ENCODE data around the gene CEMIP. TPM values are rescaled to one million over a fixed set of nuclear protein-coding genes. Genes with fewer than 3 reads are reported as not detected.
"Not testable (repeated sequence)": the region's sequence is repeated elsewhere in the genome, so short reads cannot be mapped to it uniquely, and the experiment has no call there.

CEMIP gene
- polyA plus RNA-seq, 3 donors, result not detected

DNA sequence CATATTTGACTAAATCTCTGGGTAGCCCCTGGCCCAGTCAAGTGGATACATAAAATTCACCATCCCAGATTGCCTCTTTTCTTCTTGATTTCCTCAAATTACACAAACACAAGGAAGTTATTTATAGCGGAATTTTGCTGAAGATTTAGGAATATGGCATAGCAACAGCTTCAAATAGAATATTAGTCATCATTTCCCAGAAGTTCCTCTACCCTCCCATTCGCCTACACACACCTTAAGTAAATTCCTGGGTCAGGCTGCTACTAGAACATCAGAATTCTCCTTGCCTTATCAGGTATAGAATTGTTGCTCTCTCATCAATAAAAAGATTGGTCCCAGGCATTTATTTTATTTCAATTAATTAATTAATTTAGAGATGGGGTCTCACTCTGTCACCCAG lies 178.8 kb downstream of the CEMIP start:
- WGBS (ENCODE audit: insufficient coverage), result no CpG with 5 or more reads among the region's 2 CpGs

DNA sequence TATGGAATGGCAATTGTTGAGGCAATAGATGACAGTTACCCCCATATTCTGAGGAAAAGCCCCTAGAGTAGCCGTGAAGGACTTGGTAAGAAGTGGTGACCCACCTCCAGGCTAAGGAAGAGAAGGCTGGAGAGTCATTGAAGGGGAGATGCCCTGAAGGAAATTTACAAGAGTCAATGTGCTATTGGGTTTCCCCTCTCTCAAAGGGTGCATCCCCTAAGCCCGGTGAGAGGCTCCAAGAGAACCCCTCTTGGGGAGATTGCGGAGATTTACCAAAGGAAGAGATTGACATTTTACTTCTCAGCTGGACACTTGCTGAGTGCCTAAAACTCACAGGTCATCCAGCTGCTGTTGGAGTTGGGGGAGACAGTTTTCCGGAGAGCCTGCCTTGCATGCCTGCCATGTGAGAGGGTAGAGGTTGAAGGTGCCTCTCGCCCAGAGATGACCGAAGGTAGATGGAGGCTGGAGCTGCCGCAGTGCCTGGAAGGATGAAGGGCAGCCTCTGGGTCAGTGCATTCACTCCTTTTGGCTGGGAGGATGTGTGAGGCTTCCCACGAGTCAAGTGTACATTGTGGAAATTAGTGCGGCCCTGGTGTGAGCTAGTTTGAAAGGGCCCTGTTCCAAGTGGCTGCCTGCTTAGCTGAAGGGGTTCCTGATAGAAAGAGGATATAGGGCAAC lies 179.8 kb downstream of the CEMIP start:
- Histone ChIP-seq H2AFZ (ENCODE audit: insufficient read depth, low read depth, low read length, poor library complexity, severe bottlenecking) (no peak overlapping the region), H3K27me3 (ENCODE audit: control insufficient read depth in 2 of 2, insufficient read depth in 2 of 2, low read length in 2 of 2) (no peaks in the 10 kb centered on the region), H3K36me3 (replicated peaks in 1 of 2; ENCODE audit: control insufficient read depth in 1 of 2, insufficient read depth in 2 of 2, low read length in 2 of 2) (peaks cover 18 to 19% of the 10 kb centered on the region in 2 donors), H3K27ac (ENCODE audit: low read depth in 1 of 2, low read length in 2 of 2) (no peak overlapping the region), H3K4me2 (replicated peaks; ENCODE audit: extremely low read depth, low read length, poor library complexity, severe bottlenecking) (no peak overlapping the region), H3K79me2 (ENCODE audit: insufficient read depth, low read length) (no peaks in the 10 kb centered on the region), H3K4me1 (ENCODE audit: control insufficient read depth in 1 of 2, insufficient read depth in 2 of 2, low read length in 2 of 2) (peaks cover 17% of the 10 kb centered on the region in 2 donors), H3K4me3 (replicated peaks in 1 of 3; ENCODE audit: low read depth in 2 of 3, low read length in 3 of 3) (no peak overlapping the region), H3K9ac (ENCODE audit: insufficient read depth, low read length, poor library complexity, severe bottlenecking) (no peak overlapping the region), H3K9me3 (replicated peaks in 1 of 2; ENCODE audit: control insufficient read depth in 1 of 2, insufficient read depth in 1 of 2, low read length in 2 of 2) (no peaks in the 10 kb centered on the region), H4K20me1 (ENCODE audit: insufficient read depth, low read length) (no peaks in the 10 kb centered on the region)
- intact Hi-C loops (cut with micrococcal nuclease), result no loop called here
- DNase-seq, result no peak
- H3K27me3 Mint-ChIP-seq (ENCODE audit: low read depth in 3 of 3), result peaks cover 1 to 3% (median 2%) of the 10 kb centered on the region in 3 donors
- 98% methylated on average over 8 of the region's 9 CpGs for WGBS (ENCODE audit: insufficient coverage)
- H3K27ac Mint-ChIP-seq, result peak overlapping the region in 2 of 7 donors; percentile 13 to 75
- H3K9me3 Mint-ChIP-seq, result peaks cover 0 to 2% (median 0%) of the 10 kb centered on the region in 7 donors
- peaks cover 32% of the 10 kb centered on the region for H3K4me1 Mint-ChIP-seq
- H3K4me3 Mint-ChIP-seq, result no peak overlapping the region
- peaks cover 35 to 47% of the 10 kb centered on the region in 2 donors for H3K36me3 Mint-ChIP-seq
- TF ChIP-seq, protein P1, sequence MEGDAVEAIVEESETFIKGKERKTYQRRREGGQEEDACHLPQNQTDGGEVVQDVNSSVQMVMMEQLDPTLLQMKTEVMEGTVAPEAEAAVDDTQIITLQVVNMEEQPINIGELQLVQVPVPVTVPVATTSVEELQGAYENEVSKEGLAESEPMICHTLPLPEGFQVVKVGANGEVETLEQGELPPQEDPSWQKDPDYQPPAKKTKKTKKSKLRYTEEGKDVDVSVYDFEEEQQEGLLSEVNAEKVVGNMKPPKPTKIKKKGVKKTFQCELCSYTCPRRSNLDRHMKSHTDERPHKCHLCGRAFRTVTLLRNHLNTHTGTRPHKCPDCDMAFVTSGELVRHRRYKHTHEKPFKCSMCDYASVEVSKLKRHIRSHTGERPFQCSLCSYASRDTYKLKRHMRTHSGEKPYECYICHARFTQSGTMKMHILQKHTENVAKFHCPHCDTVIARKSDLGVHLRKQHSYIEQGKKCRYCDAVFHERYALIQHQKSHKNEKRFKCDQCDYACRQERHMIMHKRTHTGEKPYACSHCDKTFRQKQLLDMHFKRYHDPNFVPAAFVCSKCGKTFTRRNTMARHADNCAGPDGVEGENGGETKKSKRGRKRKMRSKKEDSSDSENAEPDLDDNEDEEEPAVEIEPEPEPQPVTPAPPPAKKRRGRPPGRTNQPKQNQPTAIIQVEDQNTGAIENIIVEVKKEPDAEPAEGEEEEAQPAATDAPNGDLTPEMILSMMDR (IDR thresholded peaks at IDR 0.05), result no peak

More for the DNA sequence above, 178.8 kb downstream of the CEMIP start:
- no peak overlapping the region for H3K4me3 Mint-ChIP-seq
- DNase-seq, result no peak
- Histone ChIP-seq H3K27me3 (ENCODE audit: control insufficient read depth in 2 of 2, insufficient read depth in 2 of 2, low read length in 2 of 2) (no peaks in the 10 kb centered on the region), H3K4me1 (ENCODE audit: control insufficient read depth in 1 of 2, insufficient read depth in 2 of 2, low read length in 2 of 2) (peaks cover 17% of the 10 kb centered on the region in 2 donors), H3K27ac (ENCODE audit: low read depth in 1 of 2, low read length in 2 of 2) (no peak overlapping the region), H4K20me1 (ENCODE audit: insufficient read depth, low read length) (no peaks in the 10 kb centered on the region), H2AFZ (ENCODE audit: insufficient read depth, low read depth, low read length, poor library complexity, severe bottlenecking) (no peak overlapping the region), H3K9ac (ENCODE audit: insufficient read depth, low read length, poor library complexity, severe bottlenecking) (no peak overlapping the region), H3K4me2 (replicated peaks; ENCODE audit: extremely low read depth, low read length, poor library complexity, severe bottlenecking) (no peak overlapping the region), H3K9me3 (replicated peaks in 1 of 2; ENCODE audit: control insufficient read depth in 1 of 2, insufficient read depth in 1 of 2, low read length in 2 of 2) (no peaks in the 10 kb centered on the region), H3K36me3 (replicated peaks in 1 of 2; ENCODE audit: control insufficient read depth in 1 of 2, insufficient read depth in 2 of 2, low read length in 2 of 2) (peaks cover 19 to 20% of the 10 kb centered on the region in 2 donors), H3K79me2 (ENCODE audit: insufficient read depth, low read length) (no peaks in the 10 kb centered on the region), H3K4me3 (replicated peaks in 1 of 3; ENCODE audit: low read depth in 2 of 3, low read length in 3 of 3) (no peak overlapping the region)
- peaks cover 37 to 48% of the 10 kb centered on the region in 2 donors for H3K36me3 Mint-ChIP-seq
- TF ChIP-seq, protein P1 (IDR thresholded peaks at IDR 0.05), result no peak
- H3K9me3 Mint-ChIP-seq, result peaks cover 0 to 2% (median 0%) of the 10 kb centered on the region in 7 donors
- no peak overlapping the region for H3K27ac Mint-ChIP-seq
- H3K27me3 Mint-ChIP-seq (ENCODE audit: low read depth in 3 of 3), result peaks cover 1 to 4% (median 2%) of the 10 kb centered on the region in 3 donors
- intact Hi-C loops (cut with micrococcal nuclease), result no loop called here
- H3K4me1 Mint-ChIP-seq, result peaks cover 30% of the 10 kb centered on the region

DNA sequence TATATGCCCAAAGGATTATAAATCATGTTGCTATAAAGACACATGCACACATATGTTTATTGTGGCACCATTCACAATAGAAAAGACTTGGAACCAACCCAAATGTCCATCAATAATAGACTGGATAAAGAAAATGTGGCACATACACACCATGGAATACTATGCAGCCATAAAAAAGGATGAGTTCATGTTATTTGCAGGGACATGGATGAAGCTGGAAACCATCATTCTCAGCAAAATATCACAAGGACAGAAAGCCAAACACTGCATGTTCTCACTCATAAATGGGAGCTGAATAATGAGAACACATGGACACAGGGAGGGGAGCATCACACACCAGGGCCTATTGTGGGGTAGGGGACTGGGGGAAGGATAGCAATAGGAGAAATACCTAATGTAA lies 186.3 kb downstream of the CEMIP start:
- H3K79me2 ChIP-seq (ENCODE audit: insufficient read depth, low read length); H4K20me1 ChIP-seq (ENCODE audit: insufficient read depth, low read length); H2AFZ ChIP-seq (ENCODE audit: insufficient read depth, low read depth, low read length, poor library complexity, severe bottlenecking); intact Hi-C loops (cut with micrococcal nuclease); H3K9me3 ChIP-seq (replicated peaks in 1 of 2; ENCODE audit: control insufficient read depth in 1 of 2, insufficient read depth in 1 of 2, low read length in 2 of 2); H3K27me3 Mint-ChIP-seq (ENCODE audit: low read depth in 3 of 3); H3K27ac ChIP-seq (ENCODE audit: low read depth in 1 of 2, low read length in 2 of 2); H3K4me3 Mint-ChIP-seq; H3K9ac ChIP-seq (ENCODE audit: insufficient read depth, low read length, poor library complexity, severe bottlenecking); H3K4me2 ChIP-seq (replicated peaks; ENCODE audit: extremely low read depth, low read length, poor library complexity, severe bottlenecking); H3K4me3 ChIP-seq (replicated peaks in 1 of 3; ENCODE audit: low read depth in 2 of 3, low read length in 3 of 3); H3K4me1 Mint-ChIP-seq; H3K27ac Mint-ChIP-seq; H3K27me3 ChIP-seq (ENCODE audit: control insufficient read depth in 2 of 2, insufficient read depth in 2 of 2, low read length in 2 of 2); H3K4me1 ChIP-seq (ENCODE audit: control insufficient read depth in 1 of 2, insufficient read depth in 2 of 2, low read length in 2 of 2); DNase-seq: not testable (repeated sequence)
- Mint-ChIP-seq H3K36me3 (peaks cover 58 to 62% of the 10 kb centered on the region in 2 donors), H3K9me3 (peaks cover 3 to 14% (median 6%) of the 10 kb centered on the region in 7 donors)
- peaks cover 13 to 28% of the 10 kb centered on the region in 2 donors for H3K36me3 ChIP-seq (replicated peaks in 1 of 2; ENCODE audit: control insufficient read depth in 1 of 2, insufficient read depth in 2 of 2, low read length in 2 of 2)
